Mesendoderm (in vitro differentiated cells): ENCODE data around the gene OSTC.
A peak's percentile ranks its signal among the peaks of the same experiment; 100 is the strongest.

Source experiments
- DNase-seq: peaks from one replicate; pipeline ENCODE4 v3.0.0; 2013
- H2AK5ac ChIP-seq: 2 replicates; pipeline ENCODE4 v1.6.1; 2013; ENCODE audit warnings: low read length, inconsistent platforms
- H2BK120ac ChIP-seq: 2 replicates; pipeline ENCODE4 v1.6.1; 2013; ENCODE audit warnings: low read depth, mild to moderate bottlenecking, low read length, moderate library complexity, mixed read lengths
- H2BK15ac ChIP-seq: replicated peaks from 2 replicates; pipeline ENCODE4 v1.6.1; 2013; ENCODE audit warnings: low read depth, mild to moderate bottlenecking, moderate library complexity
- H2BK5ac ChIP-seq: 2 replicates; pipeline ENCODE4 v1.6.1; 2013; ENCODE audit warnings: low read length, inconsistent platforms
- H3K18ac ChIP-seq: 2 replicates; pipeline ENCODE4 v1.6.1; 2013; ENCODE audit warnings: mild to moderate bottlenecking, low read length, mixed read lengths
- H3K23ac ChIP-seq: one replicate; pipeline ENCODE4 v1.6.1; 2013; ENCODE audit warnings: low read length
- H3K27ac ChIP-seq: 2 replicates; pipeline ENCODE4 v1.5.1; 2013; ENCODE audit warnings: low read depth, mild to moderate bottlenecking, inconsistent platforms, low read length, moderate library complexity
- H3K27me3 ChIP-seq: 2 replicates; pipeline ENCODE4 v1.6.1; 2013; ENCODE audit warnings: low read length, control low read depth, mild to moderate bottlenecking, inconsistent platforms; ENCODE audit not compliant: insufficient read depth, poor library complexity
- H3K36me3 ChIP-seq: 2 replicates; pipeline ENCODE4 v1.6.1; 2013; ENCODE audit warnings: low read length, inconsistent platforms; ENCODE audit not compliant: control insufficient read depth, insufficient read depth
- H3K4ac ChIP-seq: one replicate; pipeline ENCODE4 v1.6.1; 2013; ENCODE audit warnings: low read depth, mild to moderate bottlenecking, low read length, moderate library complexity
- H3K4me1 ChIP-seq: 2 replicates; pipeline ENCODE4 v1.6.1; 2013; ENCODE audit warnings: low read depth, low read length, inconsistent platforms; ENCODE audit not compliant: control insufficient read depth
- H3K4me2 ChIP-seq: 2 replicates; pipeline ENCODE4 v1.6.1; 2013; ENCODE audit warnings: low read length
- H3K4me3 ChIP-seq: 2 replicates; pipeline ENCODE4 v1.5.1; 2013; ENCODE audit warnings: mild to moderate bottlenecking, low read length
- H3K56ac ChIP-seq: one replicate; pipeline ENCODE4 v1.6.1; 2013; ENCODE audit warnings: low read length
- H3K79me1 ChIP-seq: 2 replicates; pipeline ENCODE4 v1.6.1; 2013; ENCODE audit warnings: low read length, inconsistent platforms
- H3K79me2 ChIP-seq: 2 replicates; pipeline ENCODE4 v1.6.1; 2013; ENCODE audit warnings: mild to moderate bottlenecking, low read length; ENCODE audit not compliant: control insufficient read depth, insufficient read depth
- H3K9ac ChIP-seq: 2 replicates; pipeline ENCODE4 v1.6.1; 2013; ENCODE audit warnings: low read length, inconsistent platforms
- H4K5ac ChIP-seq: one replicate; pipeline ENCODE4 v1.6.1; 2013; ENCODE audit warnings: low read length
- H4K8ac ChIP-seq: one replicate; pipeline ENCODE4 v1.6.1; 2013; ENCODE audit warnings: low read depth, mild to moderate bottlenecking, control low read depth, low read length, moderate library complexity
- WGBS: extraction: QIAGEN DNeasy Blood & Tissue Kit; methylation state at CpG from one replicate; pipeline ENCODE4 v1.1.7; 2013; ENCODE audit warnings: low lambda C conversion rate, missing lambda C conversion rate; ENCODE audit not compliant: insufficient coverage; ENCODE audit errors: extremely low coverage; 5-methylcytosine and 5-hydroxymethylcytosine counted together

Gene OSTC

DNA sequence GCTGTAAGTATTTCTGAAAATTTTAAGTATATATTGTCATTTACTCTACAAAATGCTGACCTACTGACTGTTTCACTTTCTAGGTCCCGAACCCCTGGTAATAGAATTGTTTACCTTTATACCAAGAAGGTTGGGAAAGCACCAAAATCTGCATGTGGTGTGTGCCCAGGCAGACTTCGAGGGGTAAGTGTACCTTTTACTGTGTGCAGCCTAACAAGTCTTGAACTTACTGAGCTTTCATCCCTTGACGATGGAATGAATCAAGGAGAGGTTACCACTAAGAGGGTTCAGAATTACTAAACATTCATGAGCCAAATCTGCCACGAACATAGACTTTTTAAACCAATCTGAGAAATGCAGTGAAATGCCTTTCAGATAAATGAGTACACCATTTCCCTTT, 28.4 kb upstream of the OSTC start:
- H3K79me1 ChIP-seq, result peaks cover 3% of the 10 kb centered on the region
- no peaks in the 10 kb centered on the region for H3K27me3 ChIP-seq
- no peak overlapping the region for H3K4ac ChIP-seq
- peak overlapping the region; percentile 25 for H3K4me2 ChIP-seq
- WGBS, result no CpG with 5 or more reads among the region's 4 CpGs
- H2BK5ac ChIP-seq, result no peak overlapping the region
- H3K4me3 ChIP-seq, result no peak overlapping the region
- H2BK120ac ChIP-seq, result no peak overlapping the region
- H4K8ac ChIP-seq, result no peak overlapping the region
- peaks cover 36% of the 10 kb centered on the region for H3K79me2 ChIP-seq
- peak overlapping the region; percentile 57 for H3K9ac ChIP-seq
- H3K18ac ChIP-seq, result no peak overlapping the region
- H3K23ac ChIP-seq, result no peak overlapping the region
- no peak overlapping the region for H2BK15ac ChIP-seq
- H2AK5ac ChIP-seq, result no peak overlapping the region
- H3K4me1 ChIP-seq, result no peaks in the 10 kb centered on the region
- no peak for DNase-seq
- peak overlapping the region; percentile 19 for H3K56ac ChIP-seq
- H3K36me3 ChIP-seq, result peaks cover 9% of the 10 kb centered on the region
- no peak overlapping the region for H3K27ac ChIP-seq
- H4K5ac ChIP-seq, result no peak overlapping the region

DNA sequence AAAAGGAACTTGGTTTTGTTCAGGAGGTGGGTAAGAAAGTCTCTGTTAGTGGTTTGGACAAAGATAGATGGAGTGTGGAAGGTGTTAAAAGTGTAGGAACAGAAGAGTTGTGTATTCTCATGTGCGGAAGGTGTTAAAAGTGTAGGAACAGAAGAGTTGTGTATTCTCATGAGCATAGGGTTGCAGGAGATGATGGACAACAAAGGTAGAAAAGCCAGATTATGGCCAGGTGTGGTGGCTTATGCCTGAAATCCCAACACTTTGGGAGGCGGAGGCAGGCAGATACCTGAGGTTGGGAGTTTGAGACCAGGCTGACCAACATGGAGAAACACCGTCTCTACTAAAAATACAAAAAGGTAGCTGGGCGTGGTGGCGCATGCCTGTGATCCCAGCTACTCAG, 27.6 kb upstream of the OSTC start:
- H3K4ac ChIP-seq, result no peak overlapping the region
- no peak overlapping the region for H4K8ac ChIP-seq
- H3K27ac ChIP-seq, result no peak overlapping the region
- H2BK5ac ChIP-seq, result no peak overlapping the region
- H2BK15ac ChIP-seq, result no peak overlapping the region
- H3K9ac ChIP-seq, result peak overlapping the region; percentile 19
- H3K27me3 ChIP-seq, result no peaks in the 10 kb centered on the region
- H3K79me2 ChIP-seq, result peaks cover 36% of the 10 kb centered on the region
- no peak overlapping the region for H3K23ac ChIP-seq
- 100% methylated on average over 1 of the region's 5 CpGs for WGBS
- H4K5ac ChIP-seq, result no peak overlapping the region
- H2AK5ac ChIP-seq, result no peak overlapping the region
- H3K56ac ChIP-seq, result peak overlapping the region; percentile 67
- H3K79me1 ChIP-seq, result peaks cover 3% of the 10 kb centered on the region
- no peak overlapping the region for H2BK120ac ChIP-seq
- peaks cover 9% of the 10 kb centered on the region for H3K36me3 ChIP-seq
- no peaks in the 10 kb centered on the region for H3K4me1 ChIP-seq
- peak overlapping the region; percentile 40 for H3K4me2 ChIP-seq
- no peak overlapping the region for H3K4me3 ChIP-seq
- H3K18ac ChIP-seq, result no peak overlapping the region
- no peak for DNase-seq

DNA sequence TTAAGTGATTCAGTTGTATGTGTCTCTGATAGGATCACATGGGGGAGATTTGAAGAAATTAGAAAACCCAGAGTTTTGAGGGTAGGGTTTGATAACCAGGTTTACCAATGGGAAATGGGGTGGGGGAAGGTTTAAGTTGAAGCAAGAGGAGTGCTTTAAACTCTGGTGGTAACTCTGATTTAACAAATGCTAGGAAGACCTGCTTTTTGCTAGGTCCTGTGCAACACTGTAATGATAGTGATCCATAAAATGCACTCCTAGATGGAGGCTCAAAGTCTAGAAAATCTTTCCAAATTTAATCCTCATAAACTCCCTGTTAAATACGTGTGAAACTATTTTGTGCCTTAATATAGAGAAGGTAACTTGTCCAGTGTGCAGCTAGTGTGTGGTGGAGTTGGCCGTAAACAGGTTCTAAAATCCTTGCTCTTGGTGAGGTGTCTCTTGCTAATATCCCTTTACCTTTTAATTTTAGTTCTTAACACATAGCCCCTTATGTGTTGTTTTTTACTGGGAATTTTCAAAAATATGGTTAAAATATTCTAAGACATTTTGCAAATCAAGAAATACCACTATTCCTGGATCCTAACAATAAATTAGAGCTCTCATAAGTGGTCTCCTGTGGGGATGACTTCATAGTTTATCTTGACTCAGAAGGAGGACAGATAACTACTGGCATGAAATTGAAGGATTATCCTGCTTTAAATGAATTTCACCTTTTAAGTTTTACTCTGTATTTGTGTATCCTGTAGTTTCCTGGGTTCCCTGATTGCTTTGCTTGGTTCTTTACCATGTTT, 25.9 kb upstream of the OSTC start:
- Histone ChIP-seq H3K56ac (no peak overlapping the region), H3K27ac (no peak overlapping the region), H3K18ac (no peak overlapping the region), H3K79me1 (peaks cover 3% of the 10 kb centered on the region), H2BK15ac (no peak overlapping the region), H3K9ac (peak overlapping the region; percentile 19), H4K5ac (no peak overlapping the region), H3K27me3 (no peaks in the 10 kb centered on the region), H4K8ac (no peak overlapping the region), H3K4ac (no peak overlapping the region), H3K4me1 (no peaks in the 10 kb centered on the region), H2BK5ac (no peak overlapping the region), H3K79me2 (peaks cover 36% of the 10 kb centered on the region), H3K4me2 (no peak overlapping the region), H2BK120ac (no peak overlapping the region), H3K4me3 (no peak overlapping the region), H2AK5ac (no peak overlapping the region), H3K36me3 (peaks cover 9% of the 10 kb centered on the region), H3K23ac (no peak overlapping the region)
- no peak for DNase-seq
- WGBS, result no CpG with 5 or more reads among the region's 2 CpGs

DNA sequence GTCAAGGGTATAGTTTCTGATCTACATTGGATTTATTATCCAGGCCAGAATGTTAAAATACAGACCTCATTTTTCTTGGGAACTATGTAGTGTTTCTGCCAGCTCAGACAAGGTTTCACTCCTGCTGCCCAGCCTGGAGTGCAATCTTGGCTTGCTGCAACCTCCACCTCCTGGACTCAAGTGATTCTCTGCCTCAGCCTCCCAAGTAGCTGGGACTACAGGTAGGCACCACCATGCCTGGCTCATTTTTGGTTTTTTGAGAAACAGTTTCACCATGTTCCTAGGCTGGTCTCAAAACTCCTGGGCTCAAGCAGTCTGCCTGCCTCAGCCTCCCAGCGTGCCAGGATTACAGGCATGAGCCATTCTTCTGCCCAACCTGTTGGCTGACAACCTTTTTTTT, 24.3 kb upstream of the OSTC start:
- Histone ChIP-seq H3K23ac (no peak overlapping the region), H3K18ac (no peak overlapping the region), H4K5ac (no peak overlapping the region), H3K9ac (no peak overlapping the region), H3K27me3 (no peaks in the 10 kb centered on the region), H2BK15ac (no peak overlapping the region), H3K79me1 (peaks cover 3% of the 10 kb centered on the region), H3K4me1 (no peaks in the 10 kb centered on the region), H3K4me3 (no peak overlapping the region), H3K56ac (no peak overlapping the region), H3K79me2 (peaks cover 30% of the 10 kb centered on the region), H2BK5ac (no peak overlapping the region), H3K36me3 (peaks cover 13% of the 10 kb centered on the region), H2AK5ac (no peak overlapping the region), H3K4ac (no peak overlapping the region), H3K27ac (no peak overlapping the region), H4K8ac (no peak overlapping the region), H2BK120ac (no peak overlapping the region), H3K4me2 (no peak overlapping the region)
- no CpG with 5 or more reads among the region's 1 CpG for WGBS
- DNase-seq, result no peak

DNA sequence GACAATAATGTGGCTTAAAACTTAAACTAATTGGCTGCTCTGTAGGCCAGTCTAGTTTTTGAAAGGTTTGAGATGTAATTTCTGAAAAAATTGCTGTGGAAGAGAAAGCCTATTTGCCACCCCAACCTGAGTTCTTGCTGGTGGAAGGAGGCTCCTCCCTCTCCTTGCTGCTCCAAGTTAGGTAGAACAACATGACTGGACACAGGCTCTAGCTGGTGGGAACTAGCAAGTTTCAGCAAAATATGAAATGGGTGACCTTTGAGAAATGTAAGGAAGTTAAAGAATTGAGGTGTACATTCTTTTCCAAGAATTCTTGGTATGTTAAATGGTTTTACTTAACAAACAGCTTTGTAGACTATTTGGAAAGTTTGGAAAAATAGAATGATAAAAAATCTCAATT, 22.0 kb upstream of the OSTC start:
- Histone ChIP-seq H3K18ac (no peak overlapping the region), H4K8ac (no peak overlapping the region), H3K36me3 (peaks cover 13% of the 10 kb centered on the region), H3K56ac (no peak overlapping the region), H4K5ac (no peak overlapping the region), H3K4ac (no peak overlapping the region), H3K4me1 (no peaks in the 10 kb centered on the region), H3K4me3 (no peak overlapping the region), H2BK5ac (no peak overlapping the region), H3K9ac (no peak overlapping the region), H3K79me1 (peaks cover 3% of the 10 kb centered on the region), H3K4me2 (no peak overlapping the region), H2AK5ac (no peak overlapping the region), H2BK120ac (no peak overlapping the region), H3K27ac (no peak overlapping the region), H3K79me2 (peaks cover 8% of the 10 kb centered on the region), H3K27me3 (no peaks in the 10 kb centered on the region), H2BK15ac (no peak overlapping the region), H3K23ac (no peak overlapping the region)
- DNase-seq, result no peak
